Caco-2 (cell line): Measurements from ENCODE around the gene CDCA7. TPM values are rescaled to one million over a fixed set of nuclear protein-coding genes. Genes with fewer than 3 reads are reported as not detected.
"Not testable (repeated sequence)": the region's sequence is repeated elsewhere in the genome, so short reads cannot be mapped to it uniquely, and the experiment has no call there.

Source experiments
- Bru-seq: library from RNA; stranded (reverse); fragments of 400-500 nt; gene quantifications from one replicate; lab custom pipeline; 2021; lab: Mats Ljungman, UMichigan
- BruChase-seq, 2 experiments: library from RNA; stranded (reverse); fragments of 400-500 nt; gene quantifications; one replicate each; lab custom pipeline; 2021; lab: Mats Ljungman, UMichigan
- BruUV-seq: library from RNA; stranded (reverse); fragments of 400-500 nt; replicated peaks from 2 replicates; lab custom pipeline; 2021; lab: Mats Ljungman, UMichigan
- CTCF ChIA-PET: fragments of 300-600 bp; sonication (Branson Sonifier 250); formaldehyde crosslinking; loops from one replicate; lab custom pipeline; 2022; ENCODE audit warnings: antibody characterized with exemption; lab: Charles Lee
- POLR2A ChIA-PET: fragments of 300-600 bp; sonication (Branson Sonifier 250); formaldehyde crosslinking; loops from one replicate; lab custom pipeline; 2022; ENCODE audit warnings: antibody characterized with exemption; lab: Charles Lee
- DNase-seq, 2 experiments: peaks; one replicate each; pipeline versions ENCODE4 v3.0.0 to v3.0.0-alpha.2; 2020 to 2022
- H3K27me3 ChIP-seq: replicated peaks from 2 replicates; pipeline ENCODE4 v1.6.0; 2011; ENCODE audit warnings: low read length; ENCODE audit not compliant: control insufficient read depth, insufficient read depth
- H3K36me3 ChIP-seq: 2 replicates; pipeline ENCODE4 v1.5.1; 2011; ENCODE audit warnings: low read length; ENCODE audit not compliant: control insufficient read depth, insufficient read depth
- H3K4me1 ChIP-seq: fragments of 250-450 bp; sonication (Bioruptor Pico); 2 replicates; pipeline ENCODE4 v1.5.1; 2020; ENCODE audit warnings: mild to moderate bottlenecking
- H3K4me3 ChIP-seq: 2 replicates; pipeline ENCODE4 v1.5.1; 2011; ENCODE audit warnings: low read depth, mild to moderate bottlenecking, control low read depth, low read length
- H3K9me3 ChIP-seq: fragments of 250-450 bp; sonication (Bioruptor Pico); 2 replicates; pipeline ENCODE4 v1.5.1; 2020; ENCODE audit warnings: mild to moderate bottlenecking, moderate library complexity
- H3K27ac Mint-ChIP-seq: one replicate; pipeline ENCODE4 v1.8.0; 2022; ENCODE audit warnings: mixed read lengths; ENCODE audit not compliant: unreplicated experiment
- H3K27me3 Mint-ChIP-seq: one replicate; pipeline ENCODE4 v1.8.0; 2022; ENCODE audit warnings: mixed read lengths; ENCODE audit not compliant: insufficient read depth, unreplicated experiment
- H3K36me3 Mint-ChIP-seq: one replicate; pipeline ENCODE4 v1.8.0; 2022; ENCODE audit warnings: mild to moderate bottlenecking, mixed read lengths; ENCODE audit not compliant: insufficient read depth, unreplicated experiment
- H3K4me1 Mint-ChIP-seq: one replicate; pipeline ENCODE4 v1.8.0; 2022; ENCODE audit warnings: low read depth, mixed read lengths; ENCODE audit not compliant: unreplicated experiment
- H3K4me3 Mint-ChIP-seq: one replicate; pipeline ENCODE4 v1.8.0; 2022; ENCODE audit warnings: mild to moderate bottlenecking, moderate library complexity, mixed read lengths; ENCODE audit not compliant: unreplicated experiment
- H3K9me3 Mint-ChIP-seq: one replicate; pipeline ENCODE4 v1.8.0; 2022; ENCODE audit warnings: mixed read lengths; ENCODE audit not compliant: unreplicated experiment
- intact Hi-C: fragments of 100-400 bp; cut with micrococcal nuclease; formaldehyde crosslinking; loops from one replicate; pipeline ENCODE4 v1.10.0; 2022; ENCODE audit not compliant: unreplicated experiment
- long read RNA-seq: library from polyadenylated mRNA; stranded (forward); transcript quantifications from one replicate; pipeline ENCODE4 v2.0.0, GENCODE V29; 2022
- total RNA-seq: library from RNA; stranded (reverse); gene quantifications from 2 replicates; pipeline ENCODE4 v1.2.3, GENCODE V29; 2022
- TF ChIP-seq, protein P1 (sequence below), 2 experiments: fragments of 200-600 bp in 1 of 2; IDR thresholded peaks; 1 replicate in 1 of 2; 2 replicates in 1 of 2; pipeline versions ENCODE4 v1.5.1 to v1.8.0; 2011 to 2022; ENCODE audit warnings: antibody characterized with exemption in 1 of 2, control low read depth in 1 of 2, inconsistent platforms in 1 of 2, low read depth in 1 of 2, low read length in 1 of 2, mild to moderate bottlenecking in 1 of 2, moderate library complexity in 1 of 2; ENCODE audit not compliant: insufficient read depth in 1 of 2, severe bottlenecking in 1 of 2, unreplicated experiment in 1 of 2

Gene CDCA7
- 51.1 and 58.1 TPM in 2 replicates for total RNA-seq
- Bru-seq, nascent RNA: percentile 92 among the genes with signal in this experiment
- percentile 94 among the genes with signal in this experiment for BruChase-seq, experiment 1, labeled RNA remaining after a 2-hour chase
- BruChase-seq, experiment 2, labeled RNA remaining after a 6-hour chase: percentile 91 among the genes with signal in this experiment
- long read RNA-seq, transcript CDCA7-201 (10 exons, 2,789 nt): minor isoform, 19 of 114 reads
- long read RNA-seq, transcript CDCA7-208 (8 exons, 2,943 nt): minor isoform, 5 of 114 reads
- long read RNA-seq, transcript CDCA7-202 (9 exons, 2,500 nt): major isoform, 73 of 114 reads
- long read RNA-seq, partial matches to known transcripts: 5 of 114 reads
- long read RNA-seq, other reads (novel, unspliced or antisense): 11 of 114 reads

GRCh38 chr2:173354582-173355131 is at the start of gene CDCA7:
Gene CDCA7 (plus strand): TSS chr2:173354872. CDS start chr2:173354964, 92 bp downstream.
- peak within 1 kb of the TSS; percentile 96 for H3K4me3 Mint-ChIP-seq
- POLR2A ChIA-PET: no interaction called here
- Histone ChIP-seq H3K4me3 (peak within 1 kb of the TSS; percentile 95), H3K36me3 (no peaks in the 10 kb centered on the region), H3K27me3 (no peaks in the 10 kb centered on the region), H3K9me3 (no peaks in the 10 kb centered on the region), H3K4me1 (peaks cover 22% of the 10 kb centered on the region)
- TF ChIP-seq, protein P1, sequence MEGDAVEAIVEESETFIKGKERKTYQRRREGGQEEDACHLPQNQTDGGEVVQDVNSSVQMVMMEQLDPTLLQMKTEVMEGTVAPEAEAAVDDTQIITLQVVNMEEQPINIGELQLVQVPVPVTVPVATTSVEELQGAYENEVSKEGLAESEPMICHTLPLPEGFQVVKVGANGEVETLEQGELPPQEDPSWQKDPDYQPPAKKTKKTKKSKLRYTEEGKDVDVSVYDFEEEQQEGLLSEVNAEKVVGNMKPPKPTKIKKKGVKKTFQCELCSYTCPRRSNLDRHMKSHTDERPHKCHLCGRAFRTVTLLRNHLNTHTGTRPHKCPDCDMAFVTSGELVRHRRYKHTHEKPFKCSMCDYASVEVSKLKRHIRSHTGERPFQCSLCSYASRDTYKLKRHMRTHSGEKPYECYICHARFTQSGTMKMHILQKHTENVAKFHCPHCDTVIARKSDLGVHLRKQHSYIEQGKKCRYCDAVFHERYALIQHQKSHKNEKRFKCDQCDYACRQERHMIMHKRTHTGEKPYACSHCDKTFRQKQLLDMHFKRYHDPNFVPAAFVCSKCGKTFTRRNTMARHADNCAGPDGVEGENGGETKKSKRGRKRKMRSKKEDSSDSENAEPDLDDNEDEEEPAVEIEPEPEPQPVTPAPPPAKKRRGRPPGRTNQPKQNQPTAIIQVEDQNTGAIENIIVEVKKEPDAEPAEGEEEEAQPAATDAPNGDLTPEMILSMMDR (IDR thresholded peaks at IDR 0.05; ENCODE audit: insufficient read depth in 1 of 2, low read depth in 1 of 2, low read length in 1 of 2, severe bottlenecking in 1 of 2, unreplicated experiment in 1 of 2): no peak
- CTCF ChIA-PET: interaction anchor here (0.6 kb wide), 1 partner anchor 68 kb away, joined by 3 read pairs; no protein-coding TSS in a partner anchor
- H3K27me3 Mint-ChIP-seq: no peaks in the 10 kb centered on the region
- intact Hi-C loops: loop anchor here (1.0 kb wide), 2 partner anchors 68 to 327 kb away; no protein-coding TSS in a partner anchor
- DNase-seq: peak; percentile 82 to 91
- no TSS peak for BruUV-seq
- H3K36me3 Mint-ChIP-seq: peaks cover 29% of the 10 kb centered on the region
- H3K9me3 Mint-ChIP-seq: peaks cover 10% of the 10 kb centered on the region
- H3K27ac Mint-ChIP-seq: peak within 1 kb of the TSS; percentile 97
- peaks cover 29% of the 10 kb centered on the region for H3K4me1 Mint-ChIP-seq

GRCh38 chr2:173305303-173305702 is 49.4 kb upstream of the CDCA7 start:
- no TSS peak for BruUV-seq
- peaks cover 18% of the 10 kb centered on the region for H3K9me3 ChIP-seq
- intact Hi-C loops: no loop called here
- no peaks in the 10 kb centered on the region for H3K36me3 ChIP-seq
- no peak for DNase-seq
- Mint-ChIP-seq H3K4me1 (no peaks in the 10 kb centered on the region), H3K36me3 (no peaks in the 10 kb centered on the region), H3K4me3 (no peak overlapping the region), H3K27ac (no peak overlapping the region), H3K27me3 (no peaks in the 10 kb centered on the region), H3K9me3 (peaks cover 19% of the 10 kb centered on the region)
- POLR2A ChIA-PET: no interaction called here
- CTCF ChIA-PET: no interaction called here
- H3K27me3 ChIP-seq: no peaks in the 10 kb centered on the region
- TF ChIP-seq, protein P1 (IDR thresholded peaks at IDR 0.05; ENCODE audit: insufficient read depth in 1 of 2, low read depth in 1 of 2, low read length in 1 of 2, severe bottlenecking in 1 of 2, unreplicated experiment in 1 of 2): no peak
- 0 out of 2 replicates have a peak, but pooled peaks cover 3% of the 10 kb centered on the region for H3K4me1 ChIP-seq
- no peak overlapping the region for H3K4me3 ChIP-seq

DNA sequence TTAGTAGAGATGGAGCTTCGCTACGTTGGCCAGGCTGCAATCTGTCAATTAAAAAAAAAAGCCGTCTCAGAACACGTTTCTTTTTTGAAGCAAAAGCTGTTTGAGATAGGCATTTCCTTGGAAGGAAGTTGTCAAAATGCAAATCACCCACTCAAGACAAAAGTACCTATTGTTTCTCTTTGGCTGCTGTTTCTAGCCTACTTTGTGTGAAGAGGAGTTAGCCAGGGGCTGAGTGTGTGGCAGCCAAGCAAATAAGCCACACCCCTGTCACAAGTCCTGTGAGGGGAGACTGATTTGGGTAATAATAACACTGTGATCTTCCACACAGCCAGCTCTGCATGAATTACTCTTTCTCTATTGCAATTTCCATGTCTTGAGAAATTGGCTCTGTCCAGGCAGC is 47.4 kb upstream of the CDCA7 start:
- H3K27me3 ChIP-seq: no peaks in the 10 kb centered on the region
- DNase-seq: no peak
- Mint-ChIP-seq H3K9me3 (peaks cover 19% of the 10 kb centered on the region), H3K4me1 (peaks cover 4% of the 10 kb centered on the region), H3K27me3 (no peaks in the 10 kb centered on the region), H3K36me3 (no peaks in the 10 kb centered on the region), H3K27ac (no peak overlapping the region), H3K4me3 (no peak overlapping the region)
- no peaks in the 10 kb centered on the region for H3K36me3 ChIP-seq
- H3K4me1 ChIP-seq: no peaks in the 10 kb centered on the region
- H3K4me3 ChIP-seq: no peak overlapping the region
- BruUV-seq: no TSS peak
- POLR2A ChIA-PET: no interaction called here
- CTCF ChIA-PET: interaction anchor here (0.5 kb wide), 1 partner anchor 375 kb away, joined by 3 read pairs; no protein-coding TSS in a partner anchor
- peaks cover 3% of the 10 kb centered on the region for H3K9me3 ChIP-seq
- intact Hi-C loops: no loop called here
- TF ChIP-seq, protein P1 (IDR thresholded peaks at IDR 0.05; ENCODE audit: insufficient read depth in 1 of 2, low read depth in 1 of 2, low read length in 1 of 2, severe bottlenecking in 1 of 2, unreplicated experiment in 1 of 2): no peak

DNA sequence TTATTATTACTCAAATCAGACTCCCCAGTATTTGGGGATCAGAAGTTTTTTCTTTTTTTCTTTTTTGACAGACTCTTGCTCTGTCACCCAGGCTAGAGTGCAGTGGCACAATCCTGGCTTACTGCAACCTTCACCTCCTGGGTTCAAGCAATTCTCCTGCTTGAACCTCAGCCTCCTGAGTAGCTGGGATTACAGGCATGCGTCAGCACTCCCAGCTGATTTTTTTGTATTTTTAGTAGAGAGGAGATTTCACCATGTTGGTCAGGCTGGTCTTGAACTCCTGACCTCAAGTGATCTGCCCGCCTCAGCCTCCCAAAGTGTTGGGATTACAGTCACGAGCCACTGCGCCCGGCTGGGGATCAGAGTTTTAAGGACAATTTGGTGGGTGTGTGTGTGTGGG is 45.3 kb upstream of the CDCA7 start:
- H3K4me3 Mint-ChIP-seq, H3K27me3 ChIP-seq, H3K36me3 ChIP-seq, H3K4me1 ChIP-seq, POLR2A ChIA-PET, H3K9me3 ChIP-seq, BruUV-seq, H3K4me1 Mint-ChIP-seq, intact Hi-C loops, DNase-seq, H3K27me3 Mint-ChIP-seq, H3K4me3 ChIP-seq, H3K36me3 Mint-ChIP-seq, CTCF ChIA-PET, H3K27ac Mint-ChIP-seq: not testable (repeated sequence)
- peaks cover 19% of the 10 kb centered on the region for H3K9me3 Mint-ChIP-seq
